ENCODE results near the gene SEMA7A.

The SEMA7A gene

DNA sequence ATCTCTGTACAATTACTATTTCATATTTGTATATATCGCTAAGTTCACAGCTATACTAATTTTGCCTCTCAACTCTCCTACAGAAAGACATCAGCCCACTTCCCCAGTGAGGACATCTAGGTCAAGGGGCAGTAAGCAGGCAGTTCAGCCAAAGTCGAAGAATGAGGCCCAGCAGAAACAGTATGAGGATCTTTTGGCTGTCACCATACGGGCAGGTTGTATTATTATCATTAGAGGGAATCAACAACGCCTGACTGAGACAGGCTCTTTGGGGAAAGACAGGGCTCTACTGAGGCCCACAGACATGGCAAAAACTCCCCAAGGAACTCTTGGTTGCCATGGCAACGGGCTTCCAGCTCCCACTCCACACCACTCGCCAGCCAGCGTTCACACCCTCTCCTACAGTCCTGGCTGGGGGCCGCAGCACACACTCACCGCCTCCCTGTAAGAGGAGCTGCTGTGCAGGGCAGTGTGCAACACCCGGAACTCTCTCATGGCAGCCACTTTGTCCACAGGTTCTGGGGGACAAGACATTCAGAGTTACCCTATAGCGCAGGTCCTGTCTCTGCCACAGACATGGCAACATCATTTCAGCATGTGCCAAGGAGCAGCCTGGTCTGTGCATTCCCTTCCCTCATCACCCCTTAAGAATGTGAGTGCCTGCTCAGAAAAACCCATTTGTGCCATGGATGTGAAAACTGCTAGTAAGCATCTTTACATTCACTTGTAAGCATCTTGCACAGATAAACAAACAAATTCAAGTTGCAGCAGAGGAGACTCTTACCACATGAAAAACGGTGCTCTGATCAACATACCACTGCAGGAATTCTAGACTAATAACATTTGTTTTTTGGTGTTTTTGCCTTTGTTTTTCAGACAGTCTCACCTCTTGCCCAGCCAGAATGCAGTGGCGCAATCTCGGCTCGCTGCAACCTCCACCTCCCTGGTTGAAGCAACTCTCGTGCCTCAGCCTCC is 18.4 kb upstream of the SEMA7A start:
- no peak for DNase-seq

DNA sequence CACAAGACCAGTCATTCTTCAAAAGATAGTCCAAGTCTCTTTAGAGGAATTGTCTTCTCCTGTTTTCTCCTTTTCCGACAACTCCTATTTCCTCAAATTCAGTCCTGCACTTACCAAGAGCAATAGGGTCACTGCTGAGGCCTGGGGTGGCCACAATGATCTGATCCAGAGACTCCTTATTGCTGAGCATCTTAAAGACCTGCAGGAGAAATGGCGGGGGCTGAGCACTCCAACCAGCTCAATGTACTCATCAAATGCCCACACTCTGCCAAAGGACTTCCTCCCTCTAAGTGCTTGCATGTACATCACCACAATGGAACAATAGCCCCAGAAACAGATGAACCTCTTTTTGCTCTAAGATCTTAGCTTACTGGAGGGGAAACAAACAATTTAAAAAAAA is 17.6 kb upstream of the SEMA7A start:
- no peak for DNase-seq

DNA sequence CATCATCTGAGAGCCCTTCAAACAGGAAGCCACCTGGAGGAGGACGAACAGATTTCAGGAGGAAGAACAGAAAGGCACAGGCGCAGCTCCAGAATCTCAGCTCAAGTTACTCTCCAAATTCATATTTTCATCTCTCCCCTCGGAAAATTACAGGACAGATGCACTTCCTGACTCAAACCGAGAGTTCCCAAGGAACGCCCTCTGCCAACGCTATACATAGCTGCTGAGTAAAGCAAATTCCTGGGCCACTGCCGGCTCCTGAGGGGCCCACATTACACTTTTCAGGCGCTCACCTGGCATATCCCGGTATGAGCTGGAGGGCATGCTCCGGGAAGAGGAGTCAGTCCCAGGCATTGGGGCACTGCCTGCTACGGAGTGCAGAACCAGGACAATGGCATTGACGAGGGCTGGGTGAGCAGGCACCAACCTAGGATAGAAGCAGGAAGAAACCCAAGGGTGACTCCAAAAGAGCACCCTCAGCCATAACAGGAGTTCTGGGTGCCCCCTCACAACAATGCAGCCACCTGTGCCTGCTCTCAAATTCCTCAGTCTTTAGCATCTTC is 16.0 kb upstream of the SEMA7A start:
- no peak for DNase-seq

DNA sequence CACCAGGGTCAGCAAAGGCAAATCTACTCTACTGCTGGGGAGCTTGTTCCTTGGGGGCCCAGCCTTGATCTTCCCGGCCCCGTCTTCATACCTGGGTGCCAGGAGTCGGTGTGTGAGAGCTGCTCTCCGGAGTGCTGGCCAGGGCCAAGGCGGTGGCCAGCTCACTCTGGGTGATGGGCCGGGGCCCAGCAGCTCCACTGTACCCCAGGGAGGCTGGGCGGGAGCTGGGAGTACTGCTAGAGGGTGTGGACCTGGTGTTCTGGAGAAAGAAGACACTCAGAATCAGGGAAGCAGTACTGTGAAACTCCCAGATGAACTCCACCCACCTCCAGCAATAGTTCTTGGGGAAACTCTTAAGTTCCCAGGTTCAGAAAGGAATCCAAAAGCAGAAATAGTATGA is 15.3 kb upstream of the SEMA7A start:
- DNase-seq, result no peak

DNA sequence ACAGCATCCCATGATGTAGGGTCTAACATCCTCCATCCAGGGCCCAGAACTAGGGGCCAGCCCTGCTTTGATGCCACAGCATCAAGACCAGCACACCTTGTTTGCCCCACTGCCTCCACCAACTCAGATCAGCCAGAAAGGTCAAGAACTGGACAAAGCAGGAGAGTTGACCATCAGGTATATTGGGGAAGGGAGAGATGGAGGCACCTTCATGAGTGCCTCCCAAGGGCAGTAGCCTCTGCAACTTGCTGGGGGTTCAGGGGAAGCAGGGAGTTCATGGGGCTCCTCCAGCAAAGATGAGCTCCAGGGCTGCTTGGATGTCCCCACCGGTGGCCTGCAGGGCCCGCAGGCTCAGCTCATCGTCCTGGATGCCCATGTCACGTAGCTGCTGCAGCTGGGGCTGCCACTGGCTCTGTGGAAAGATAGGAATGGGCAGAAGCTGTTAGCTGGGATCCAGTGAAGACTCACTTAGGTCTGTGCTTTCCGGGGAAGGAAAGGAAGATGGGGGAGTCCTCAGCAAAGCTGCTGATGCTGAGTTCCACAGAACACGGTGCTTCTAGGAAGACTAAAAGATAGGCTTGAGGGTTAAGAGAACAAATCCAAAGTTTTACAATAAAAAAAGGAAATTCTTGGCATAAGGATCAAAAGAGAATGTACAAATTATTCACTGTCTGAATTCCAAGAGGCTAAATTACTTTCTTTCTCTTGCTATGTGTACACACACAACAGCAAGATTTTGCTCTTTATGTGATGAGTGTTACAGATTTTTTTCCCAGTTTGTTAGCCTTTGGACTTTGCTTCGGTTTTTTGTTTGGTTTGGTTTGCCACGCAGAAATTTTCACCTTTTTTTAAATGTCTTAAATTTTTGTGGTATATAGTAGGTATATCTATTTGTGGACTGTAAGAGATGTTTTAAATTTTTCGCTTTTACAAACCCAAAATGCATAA is 12.3 kb upstream of the SEMA7A start:
- no peak for DNase-seq

DNA sequence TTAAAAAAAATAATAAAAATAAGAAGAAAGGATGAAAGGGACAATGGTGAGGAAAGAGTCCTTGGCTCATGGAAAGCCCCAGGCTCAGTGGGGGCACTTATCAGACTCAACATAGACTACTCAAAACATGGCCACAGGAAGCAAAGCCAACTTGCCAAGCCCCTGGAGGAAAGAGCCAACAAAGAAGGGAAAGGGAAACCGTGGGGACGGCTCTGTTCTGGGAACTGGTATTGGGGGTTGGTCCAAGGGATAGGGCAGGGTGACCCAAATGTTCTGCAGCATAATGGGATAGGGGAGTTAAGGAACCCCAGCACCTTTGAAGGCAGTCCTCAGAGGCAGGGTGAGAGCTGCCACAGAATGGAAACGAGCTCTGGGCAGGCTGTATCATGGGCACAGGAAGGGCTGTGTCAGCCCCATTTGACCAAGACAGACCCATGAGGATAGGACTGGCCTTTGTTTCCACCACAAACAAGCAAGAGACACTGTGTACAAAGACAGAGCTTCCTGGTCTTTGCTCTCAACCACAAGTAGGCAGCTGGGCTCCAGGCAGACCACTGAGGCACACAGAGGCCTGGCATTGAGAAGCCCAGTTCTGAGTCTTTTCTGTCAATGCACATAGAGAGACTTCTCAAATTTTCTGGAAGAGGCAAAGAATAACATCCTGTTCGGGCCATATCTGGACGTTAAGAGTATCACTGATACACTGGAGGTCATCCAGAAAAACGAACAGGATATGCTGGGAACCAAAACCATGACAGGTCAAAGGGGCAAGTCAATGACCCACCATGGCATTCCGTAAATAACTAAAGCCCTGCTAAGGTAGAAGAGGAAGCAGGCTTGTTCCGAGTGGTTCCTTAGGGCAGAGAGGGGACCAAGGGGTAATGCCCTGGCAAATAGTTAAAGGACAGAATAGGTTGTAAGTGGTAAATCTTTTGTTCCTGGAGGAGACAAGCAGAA is 10.6 kb upstream of the SEMA7A start:
- no peak for DNase-seq

DNA sequence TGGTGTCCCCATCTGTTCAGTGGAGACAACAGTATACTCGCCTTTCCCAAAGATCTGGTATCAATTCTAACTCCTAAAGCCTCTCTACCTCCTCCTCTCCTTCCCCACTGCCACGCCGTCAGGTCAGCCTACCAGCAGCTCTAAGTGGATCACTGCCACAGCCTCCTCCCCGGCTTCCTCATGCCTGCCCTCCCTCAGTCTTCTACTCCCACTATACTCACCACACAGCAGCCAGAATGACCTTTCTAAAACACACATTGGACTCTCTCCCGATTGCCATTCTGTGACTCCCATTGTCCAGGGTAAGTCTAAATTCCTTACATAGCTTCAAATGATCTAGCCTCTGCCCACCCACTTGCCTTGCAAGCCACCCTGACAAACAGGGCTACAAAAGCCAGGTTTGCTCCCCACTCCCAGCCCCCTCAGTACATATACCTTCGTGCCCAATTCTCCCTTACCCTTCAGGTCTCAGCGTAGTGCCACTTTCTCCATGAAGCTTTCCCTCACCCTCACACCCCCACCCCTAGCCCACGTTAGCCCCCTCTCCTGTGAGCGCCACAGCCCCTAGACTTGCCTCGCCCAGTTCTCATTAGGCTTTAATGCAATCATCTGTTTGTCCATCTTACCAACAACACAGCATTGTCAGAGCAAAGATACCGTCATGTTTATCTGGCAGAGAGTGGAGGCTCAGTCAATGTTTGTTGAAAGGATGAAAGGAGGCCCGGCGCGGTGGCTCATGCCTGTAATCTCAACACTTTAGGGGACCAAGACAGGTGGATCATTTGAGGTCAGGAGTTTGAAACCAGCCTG is 9.5 kb upstream of the SEMA7A start:
- DNase-seq, result no peak

DNA sequence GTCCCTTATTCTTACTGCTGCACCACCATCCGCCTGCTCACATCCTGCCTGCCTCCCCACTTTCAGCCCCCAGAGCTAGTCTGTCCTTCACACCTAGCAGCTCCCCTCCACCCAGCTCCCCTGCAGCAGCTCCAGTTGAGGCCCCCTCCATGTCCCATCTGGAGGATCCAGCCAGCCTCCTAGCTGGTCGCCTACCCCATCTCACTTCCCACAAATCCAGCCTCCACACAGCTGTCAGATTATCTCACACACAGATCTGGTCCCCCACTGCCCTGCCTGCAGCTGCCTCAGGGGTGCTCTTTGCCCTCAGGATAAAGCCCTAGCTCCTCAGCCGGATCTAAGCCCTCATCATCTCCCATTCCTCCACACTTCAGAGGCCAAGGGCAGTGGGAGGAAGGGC is 8.8 kb upstream of the SEMA7A start:
- no peak for DNase-seq

DNA sequence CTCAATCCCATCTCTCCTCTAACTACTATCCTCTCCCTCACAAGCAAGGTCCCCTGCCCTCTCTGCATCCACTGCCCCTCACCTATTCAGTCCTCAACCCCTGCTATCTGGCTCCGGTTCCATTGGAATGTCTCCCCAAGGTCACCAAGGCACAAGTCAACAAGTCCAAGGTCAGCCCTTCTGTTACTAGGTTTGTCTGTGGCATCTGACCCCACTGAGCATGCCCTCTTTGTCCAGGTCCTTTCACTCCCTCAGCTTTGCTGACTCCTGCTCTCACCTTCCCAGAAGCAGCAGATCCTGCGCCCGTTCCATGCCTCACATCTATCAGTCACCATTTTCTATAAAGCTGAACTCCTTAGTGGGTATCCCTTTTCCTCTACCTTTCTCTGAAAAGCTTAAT is 8.3 kb upstream of the SEMA7A start:
- no peak for DNase-seq

DNA sequence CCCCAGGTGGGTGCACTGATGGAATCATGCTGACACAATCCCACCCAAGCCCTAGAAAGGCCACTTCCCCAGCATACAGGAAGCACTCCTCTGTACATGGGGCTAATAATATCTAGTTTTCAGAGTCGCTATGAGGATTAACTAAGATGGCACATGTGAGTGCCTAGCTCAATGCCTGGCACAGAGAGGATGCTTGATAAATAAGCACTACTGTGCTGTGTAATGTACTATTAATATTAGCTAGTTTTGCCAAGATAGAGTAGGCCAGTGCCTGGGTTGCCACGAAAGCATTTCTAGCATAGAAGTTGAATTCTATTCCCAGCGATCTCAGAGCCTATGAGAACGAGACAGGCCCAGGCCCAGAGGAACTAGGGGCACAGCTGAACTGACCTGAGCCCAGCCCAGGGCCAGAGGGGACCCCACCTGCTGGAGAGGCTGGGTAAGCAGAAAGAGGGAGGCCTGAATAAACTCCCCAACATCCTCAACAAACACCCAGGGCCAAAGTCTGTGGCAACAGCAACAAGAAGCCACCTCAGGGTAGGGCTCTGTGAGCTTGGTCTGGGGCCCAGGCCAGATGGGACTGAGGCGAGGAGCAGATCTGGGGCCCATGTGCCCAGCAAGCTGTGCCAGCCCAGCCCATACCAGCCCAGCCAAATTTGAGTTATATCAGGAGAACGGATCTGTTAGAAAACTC is 7.6 kb upstream of the SEMA7A start:
- no peak for DNase-seq

DNA sequence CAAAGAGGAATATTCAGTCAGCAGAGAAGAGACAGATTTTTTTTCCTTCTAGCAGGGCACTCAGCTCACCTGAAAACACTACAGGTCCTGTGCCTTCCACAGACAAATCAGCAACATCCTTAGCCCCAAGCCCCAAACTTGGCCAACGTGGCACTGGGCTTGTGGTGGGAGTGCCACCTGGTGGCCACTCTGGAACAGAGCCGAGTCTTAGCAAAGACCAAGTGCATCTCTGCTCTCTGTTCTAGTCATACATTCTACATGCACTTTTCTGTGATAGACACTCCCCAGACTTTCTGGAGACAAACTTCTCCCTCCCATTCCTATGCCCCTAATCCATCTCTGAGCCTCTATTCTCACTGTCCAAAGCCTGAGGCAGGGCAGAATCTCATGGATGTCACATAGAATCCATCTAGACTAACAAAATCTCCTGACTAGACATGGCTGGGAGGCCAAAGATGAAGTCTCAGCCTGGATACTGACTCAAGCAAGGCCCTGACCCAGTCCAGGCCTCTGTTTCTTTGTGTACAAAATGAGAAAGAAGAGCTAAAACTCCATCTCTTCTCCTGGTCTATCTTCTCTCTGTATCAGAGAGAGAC is 5.1 kb upstream of the SEMA7A start:
- DNase-seq, result peak; percentile 47 to 68

DNA sequence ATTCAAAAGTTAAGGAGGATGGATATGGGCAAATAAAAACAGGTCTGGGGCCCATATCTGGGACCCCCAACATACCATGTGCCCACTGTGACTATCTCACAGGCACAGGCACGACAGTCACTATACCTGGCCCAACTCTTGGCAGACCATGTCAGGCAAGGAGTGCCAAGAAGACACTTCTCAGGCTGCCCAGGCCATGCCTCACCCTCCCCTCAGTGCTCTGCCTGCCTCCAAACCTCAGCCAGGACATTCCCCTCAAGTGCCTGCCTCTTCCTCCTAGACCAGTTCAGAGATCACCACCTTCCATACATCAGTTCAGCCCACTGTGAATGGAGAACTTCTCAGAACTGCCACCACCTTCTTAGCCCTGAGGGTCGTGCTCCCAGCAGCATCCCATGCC is 4.4 kb upstream of the SEMA7A start:
- DNase-seq, result no peak

DNA sequence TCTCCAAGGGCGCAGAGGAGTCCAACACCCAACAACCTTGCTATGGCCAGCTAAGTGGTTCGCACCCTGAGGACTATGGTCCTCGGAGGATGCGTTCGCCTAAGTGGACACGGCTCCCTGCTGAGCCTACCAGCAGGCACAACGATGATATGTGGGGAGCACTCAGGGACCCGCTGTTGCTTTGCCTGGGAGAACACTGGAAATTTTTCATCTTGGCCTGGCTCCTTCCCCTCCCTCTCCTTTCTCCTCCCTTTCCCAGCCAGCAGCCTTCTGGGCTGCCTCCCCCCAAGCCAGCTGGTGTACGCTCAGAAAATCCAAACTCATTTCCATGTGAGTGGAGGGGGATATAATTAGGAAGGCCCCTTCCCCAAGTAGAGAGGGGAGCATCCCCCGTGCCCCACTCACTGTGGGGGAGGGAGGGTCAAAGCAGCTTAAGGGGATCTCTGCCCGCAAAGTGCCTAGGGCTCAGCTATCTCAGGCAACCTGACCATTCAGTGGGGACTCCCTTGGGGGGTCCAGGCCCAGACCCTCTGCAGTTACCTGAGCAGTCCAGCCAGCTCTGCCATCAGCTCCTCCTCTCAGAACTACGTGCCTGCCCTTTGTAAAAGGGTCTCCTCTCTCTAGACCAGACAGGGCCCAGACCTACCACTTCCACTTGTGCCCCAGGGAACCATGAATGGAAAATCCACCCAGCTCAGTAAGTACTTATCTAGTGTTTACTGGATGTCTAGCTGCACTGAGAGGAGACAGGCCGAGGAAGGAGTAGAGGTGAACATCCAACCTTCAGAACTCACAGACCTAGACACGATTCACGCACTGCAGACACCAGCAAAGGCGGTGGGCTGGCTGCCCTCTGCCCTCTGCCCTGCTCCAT is 742 bp upstream of the SEMA7A start:
- no peak for DNase-seq

DNA sequence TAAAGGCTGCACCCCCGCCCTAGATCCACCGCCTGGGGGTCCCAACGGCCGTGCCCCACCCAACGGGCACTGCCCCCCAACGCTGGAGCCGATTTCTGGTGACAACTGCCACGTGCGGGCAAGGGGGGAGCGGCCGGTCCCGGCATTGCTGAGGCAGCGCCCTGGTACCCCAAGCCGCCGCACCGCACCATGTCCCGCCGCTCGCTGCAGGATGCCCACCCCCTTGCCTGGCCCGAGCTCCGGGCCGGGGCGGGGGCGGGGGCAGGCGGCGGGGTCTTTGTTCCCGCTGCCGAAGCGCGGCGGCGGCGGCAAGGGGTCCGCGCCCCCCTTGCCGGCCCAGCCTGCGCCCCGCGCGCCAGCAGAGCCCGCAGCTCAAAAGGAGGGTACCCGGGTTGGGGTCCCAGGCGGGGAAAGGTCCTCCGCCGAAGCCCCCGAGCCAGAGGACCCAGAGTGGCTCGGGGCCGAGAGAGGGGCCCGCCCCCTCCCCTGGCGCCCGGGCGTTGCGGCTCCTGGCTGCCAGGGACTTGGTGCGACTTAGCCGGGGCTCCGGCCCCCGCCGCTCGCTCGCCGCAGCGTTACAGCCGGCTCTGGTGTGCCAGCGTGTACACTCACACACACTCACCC is 678 bp downstream of the SEMA7A start:
- no peak for DNase-seq

DNA sequence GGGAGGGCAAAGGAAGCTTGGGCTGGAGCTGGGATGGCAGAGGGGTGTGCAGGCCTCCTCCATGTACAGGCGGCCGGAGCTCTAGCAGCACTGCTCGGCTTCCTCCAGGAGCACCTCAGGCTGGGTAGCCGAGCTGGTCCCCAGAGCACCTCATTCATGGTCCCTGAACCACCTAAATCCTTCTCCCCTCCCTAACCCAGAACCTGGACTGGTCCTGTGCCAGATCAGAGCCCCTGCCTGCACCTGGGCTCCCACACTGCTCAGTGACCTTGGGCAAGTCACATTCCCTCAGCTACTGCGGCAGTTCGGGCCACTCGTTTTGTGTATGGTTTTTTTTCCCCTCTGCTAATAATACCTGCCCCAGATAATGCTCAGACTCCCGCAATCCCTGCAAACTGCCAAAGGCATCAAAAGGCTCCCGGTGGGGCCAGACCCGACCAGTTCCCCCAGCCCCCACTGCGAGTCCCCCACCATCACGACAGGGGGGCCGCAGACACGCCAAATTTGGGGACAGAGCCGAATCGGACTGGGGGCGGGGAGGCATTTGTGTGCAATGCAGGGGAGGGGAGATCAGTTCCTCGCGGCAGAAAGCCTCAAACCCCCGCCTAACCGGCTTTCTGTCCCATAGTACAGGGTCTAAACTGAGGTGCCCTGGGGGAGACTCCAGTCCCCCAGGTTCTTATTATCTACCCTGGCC is 1.3 kb downstream of the SEMA7A start:
- no peak for DNase-seq

DNA sequence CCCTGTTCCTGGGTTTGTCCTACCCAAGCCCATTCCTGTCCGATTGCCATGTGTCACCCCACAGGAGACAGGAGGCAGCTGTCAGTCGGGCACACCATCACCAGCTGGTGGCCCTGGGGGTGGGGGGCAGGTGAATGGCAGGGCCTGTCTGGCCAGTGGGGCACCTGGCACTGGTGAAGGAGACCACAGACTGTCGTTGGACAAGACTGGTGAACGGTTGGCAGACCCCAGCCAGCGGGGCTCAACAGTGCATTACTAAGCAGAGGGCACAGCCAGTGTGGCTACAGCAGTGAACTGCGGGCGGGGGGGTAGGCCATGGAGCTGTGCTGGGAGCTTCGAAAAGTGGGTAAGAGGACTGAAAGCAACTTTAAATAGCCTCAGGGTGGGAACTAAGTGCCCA is 2.1 kb downstream of the SEMA7A start:
- no peak for DNase-seq

DNA sequence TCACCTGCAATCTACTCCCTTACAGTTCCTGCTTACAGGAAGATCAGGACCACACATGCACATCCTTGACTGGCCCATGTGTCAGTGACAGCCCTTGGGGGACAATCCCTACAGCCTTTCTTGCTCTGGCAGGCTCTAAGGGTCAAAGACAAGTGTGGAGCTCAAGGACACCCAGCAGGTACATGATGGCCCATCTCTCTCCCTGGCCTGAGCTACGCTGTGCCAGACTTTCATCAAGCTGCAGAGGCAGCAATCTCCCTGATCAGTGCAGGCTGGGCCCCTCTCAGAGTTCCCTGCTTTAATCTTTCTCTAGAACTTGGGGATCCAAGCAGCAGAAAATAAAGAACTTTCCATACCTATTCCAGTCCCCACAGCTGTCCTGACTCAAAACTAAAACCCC is 2.6 kb downstream of the SEMA7A start:
- no peak for DNase-seq

DNA sequence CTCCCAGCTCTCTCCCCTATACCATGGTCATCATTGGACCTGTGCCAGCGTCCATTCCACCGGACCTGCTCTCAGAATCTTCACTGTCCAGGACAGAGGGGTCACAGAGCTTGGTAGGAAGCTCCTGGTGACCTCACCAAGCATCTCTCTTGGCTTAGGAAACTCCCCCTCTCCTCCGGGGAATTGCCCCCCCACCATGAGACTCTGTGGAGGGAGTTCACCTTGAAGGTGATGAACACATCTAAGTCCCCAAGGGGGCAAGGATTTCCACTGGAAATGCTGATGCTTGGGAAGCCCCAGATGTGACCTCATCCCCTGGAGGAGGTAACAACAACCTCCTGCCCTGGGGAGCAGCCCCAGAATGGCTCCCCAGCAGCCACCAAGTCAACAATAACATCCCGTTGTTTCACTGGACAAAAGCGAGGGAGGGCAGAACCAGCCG is 3.2 kb downstream of the SEMA7A start:
- DNase-seq, result no peak
